ENCODE results near the gene TCEAL4.
"Not testable (repeated sequence)": the region's sequence is repeated elsewhere in the genome, so short reads cannot be mapped to it uniquely, and the experiment has no call there.

TCEAL4 gene

GRCh38 chrX:103595202-103595601 is 9.9 kb downstream of the TCEAL4 start:
- DNase-seq: not testable (repeated sequence)

DNA sequence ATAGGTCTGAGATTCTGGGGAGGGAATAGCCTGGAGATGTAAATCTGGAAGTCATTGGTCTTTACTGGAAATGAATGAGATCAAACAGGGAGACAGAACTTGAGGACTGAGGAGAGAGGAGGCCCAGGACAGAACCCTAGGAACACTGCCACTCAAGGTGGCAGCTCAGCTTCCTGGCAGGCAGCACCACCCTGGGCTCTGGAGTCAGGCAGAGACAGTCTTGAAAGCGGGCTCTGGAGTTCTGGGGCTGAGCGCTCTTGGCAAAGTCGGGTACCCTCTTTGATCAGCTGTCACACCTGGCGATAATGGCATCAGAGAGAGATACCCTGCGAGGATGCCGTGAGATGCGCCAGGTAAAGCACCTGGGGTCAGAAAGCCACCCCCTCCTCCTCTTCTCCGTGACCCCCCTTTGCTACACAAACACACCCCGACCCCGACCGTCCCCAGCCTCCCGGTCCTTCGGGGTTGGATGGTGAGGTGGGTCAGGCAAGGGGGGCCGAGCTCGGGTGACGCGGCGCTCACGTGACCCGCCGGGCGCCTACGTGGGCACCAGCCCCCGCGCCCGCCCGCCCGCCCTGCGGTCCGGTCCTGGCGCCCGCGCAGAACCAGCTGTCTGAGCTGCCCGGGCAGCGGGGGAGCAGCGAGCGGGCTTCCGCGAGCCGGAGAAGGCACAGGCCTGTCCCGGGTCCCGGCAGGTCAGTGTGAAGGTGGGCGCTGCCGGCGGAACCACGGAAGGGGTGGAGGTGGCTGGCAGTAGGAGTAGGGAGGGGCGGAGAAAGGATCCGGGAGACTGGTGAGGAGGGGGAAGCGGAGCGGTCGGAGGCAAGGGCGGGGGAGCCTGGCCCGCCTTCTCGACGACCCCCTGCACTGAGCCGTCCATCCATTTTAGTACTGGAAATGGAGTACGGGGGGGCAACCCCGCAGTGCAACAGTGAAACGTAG is 22.3 kb downstream of the TCEAL4 start, which contains the start of gene TCEAL3:
Gene TCEAL3 (plus strand): TSS at position 600 of the 942 bp plus-strand sequence. CDS start 1,102 bp downstream, outside the sequence.
- DNase-seq: no peak

- DNase-seq: no peak
Observed at GRCh38 chrX:103608306-103608963, 23.1 kb downstream of the TCEAL4 start.

DNA sequence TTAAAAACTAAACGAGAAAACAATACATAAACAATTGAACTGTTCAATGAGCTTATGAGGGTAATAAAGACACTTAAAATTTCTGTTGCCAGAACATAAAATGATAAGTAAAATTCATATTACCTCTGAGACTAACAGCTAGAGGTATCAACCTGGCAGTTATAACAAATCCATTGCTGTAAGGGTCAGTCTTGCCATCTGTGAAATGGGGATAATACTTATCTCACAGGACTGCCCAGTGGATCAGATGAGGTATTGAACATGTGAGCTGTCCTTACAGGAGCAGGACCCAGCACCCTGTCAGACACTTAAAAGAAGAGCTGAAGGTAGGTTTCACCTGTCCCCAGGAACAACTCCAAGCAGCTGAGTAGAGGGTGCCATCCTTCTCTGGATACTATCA is 25.0 kb downstream of the TCEAL4 start:
- no peak for DNase-seq

- DNase-seq: no peak
Observed at GRCh38 chrX:103613362-103613890, 28.1 kb downstream of the TCEAL4 start.

DNA sequence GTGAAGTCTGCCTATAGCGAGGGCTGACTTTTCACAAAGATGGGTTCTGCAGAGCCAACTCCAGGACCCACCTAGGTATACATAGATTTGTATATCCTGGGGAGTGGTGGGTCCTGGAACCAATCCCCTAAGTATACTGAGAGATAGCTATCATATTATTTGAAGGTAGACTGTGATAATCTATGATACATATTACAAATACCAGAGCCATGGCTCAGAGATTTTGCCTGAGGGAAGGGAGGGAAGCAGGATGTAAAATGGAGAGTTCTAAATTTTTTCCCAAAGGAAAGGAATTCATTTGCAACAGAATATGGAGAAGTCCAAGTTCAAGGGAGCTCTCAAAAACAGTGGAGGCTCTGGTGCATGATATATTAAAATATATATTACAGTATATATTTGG is 29.7 kb downstream of the TCEAL4 start:
- no peak for DNase-seq

DNA sequence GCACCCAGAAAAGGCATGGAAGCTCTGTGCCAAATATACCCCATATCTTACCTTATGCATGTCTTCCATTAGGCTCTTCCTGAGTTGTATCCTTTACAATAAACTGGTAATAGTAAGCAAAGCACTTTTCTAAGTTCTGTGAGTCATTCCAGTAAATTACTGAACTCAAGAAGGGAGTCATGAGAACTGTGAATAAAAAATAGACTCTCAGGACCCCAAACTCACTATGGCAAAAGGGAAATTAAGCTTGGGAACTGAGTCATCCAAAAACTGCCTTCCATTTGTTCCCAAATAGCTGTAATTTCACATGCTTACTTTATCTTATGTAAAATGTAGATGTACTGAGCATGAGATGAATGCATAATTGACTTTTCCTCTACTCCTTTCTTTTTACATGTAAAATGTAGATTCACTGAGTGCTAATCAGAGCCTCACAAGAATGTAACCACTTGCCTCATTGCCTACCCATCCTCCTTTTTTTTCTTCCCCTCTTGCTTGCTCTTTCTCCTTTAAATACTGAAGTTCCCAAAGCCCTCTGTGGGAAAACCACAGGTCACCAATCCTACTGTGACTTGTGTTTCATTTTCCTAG is 30.6 kb downstream of the TCEAL4 start:
- no peak for DNase-seq

DNA sequence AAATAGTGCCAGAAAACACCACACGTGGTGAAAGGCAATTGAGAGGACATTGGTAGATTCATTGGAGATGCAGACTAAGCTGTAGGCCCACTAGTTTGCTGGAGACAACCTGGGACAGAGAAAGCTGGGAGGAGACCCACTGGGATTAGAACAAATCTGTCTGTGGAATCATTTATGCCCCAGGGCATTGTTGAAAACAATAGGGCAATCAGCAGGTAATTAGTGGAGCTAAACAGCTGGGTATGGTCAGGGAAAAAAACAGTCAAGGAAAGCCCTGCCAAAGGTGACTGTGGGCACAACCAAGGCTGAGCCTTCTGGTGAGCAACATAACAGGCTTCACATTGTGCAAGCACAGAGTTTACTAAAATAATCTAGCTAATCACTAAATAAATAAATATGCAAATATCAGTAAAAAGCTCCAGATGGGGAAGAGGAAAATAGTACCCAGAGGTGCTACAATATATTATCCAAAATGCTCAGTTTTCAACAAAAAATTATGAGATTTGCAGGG is 31.4 kb downstream of the TCEAL4 start:
- DNase-seq: no peak

GRCh38 chrX:103624111-103624510 is 38.8 kb downstream of the TCEAL4 start:
- DNase-seq: no peak

DNA sequence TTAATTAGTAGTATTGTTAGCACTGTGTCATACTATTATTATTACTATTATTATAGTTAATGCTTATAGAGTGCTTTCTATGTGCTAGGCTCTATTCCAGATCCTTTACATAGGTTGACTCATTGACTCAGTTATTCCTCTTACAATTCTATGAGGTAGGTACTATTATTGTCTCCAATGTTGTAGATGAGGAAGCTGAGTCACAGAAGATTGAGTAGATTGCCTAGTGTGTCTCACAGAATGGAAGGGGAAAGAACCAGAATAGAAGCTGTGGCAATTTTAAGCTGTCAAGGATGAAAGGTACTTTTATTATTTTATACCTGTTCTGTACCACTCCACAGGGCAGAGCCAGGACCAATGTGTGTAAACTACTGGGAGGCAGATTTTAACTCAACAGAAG is 41.5 kb downstream of the TCEAL4 start:
- no peak for DNase-seq

- DNase-seq: peak; percentile 30
Observed at GRCh38 chrX:103628386-103629317, 43.3 kb downstream of the TCEAL4 start, which contains the start of gene TCEAL1. TSS of gene TCEAL1 (plus strand) at chrX:103628975. CDS start at chrX:103629917, 942 bp downstream.

DNA sequence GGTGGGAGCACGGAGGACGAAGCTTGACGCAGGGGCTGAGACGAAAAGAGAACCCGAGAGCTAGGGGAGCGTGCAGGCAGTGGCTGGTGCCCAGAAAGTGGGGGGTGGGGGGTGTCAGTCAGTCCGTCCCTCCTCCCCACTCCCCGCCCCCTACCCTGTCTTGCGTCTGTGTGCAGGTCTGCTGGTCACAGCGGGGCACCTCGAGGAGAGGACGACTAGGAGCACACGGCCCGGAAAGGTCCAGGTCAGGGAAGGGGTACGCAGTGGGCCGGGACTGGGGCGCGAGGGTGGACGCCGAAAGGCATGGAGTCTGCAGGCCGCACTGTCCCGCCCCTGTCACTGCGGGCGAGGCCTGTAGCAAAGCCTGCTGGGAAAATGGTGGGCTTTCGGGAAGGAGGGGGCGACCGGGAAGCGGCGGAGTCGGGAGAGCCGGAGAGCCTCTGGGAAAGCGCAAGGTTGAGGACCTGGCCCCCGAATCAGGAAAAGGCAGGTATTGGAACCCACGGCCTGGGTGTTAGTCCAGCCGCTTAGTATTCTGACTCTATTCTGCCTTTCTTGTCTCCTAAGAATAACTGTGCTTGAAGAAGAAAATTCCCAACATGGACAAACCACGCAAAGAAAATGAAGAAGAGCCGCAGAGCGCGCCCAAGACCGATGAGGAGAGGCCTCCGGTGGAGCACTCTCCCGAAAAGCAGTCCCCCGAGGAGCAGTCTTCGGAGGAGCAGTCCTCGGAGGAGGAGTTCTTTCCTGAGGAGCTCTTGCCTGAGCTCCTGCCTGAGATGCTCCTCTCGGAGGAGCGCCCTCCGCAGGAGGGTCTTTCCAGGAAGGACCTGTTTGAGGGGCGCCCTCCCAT is 44.2 kb downstream of the TCEAL4 start:
- no peak for DNase-seq

DNA sequence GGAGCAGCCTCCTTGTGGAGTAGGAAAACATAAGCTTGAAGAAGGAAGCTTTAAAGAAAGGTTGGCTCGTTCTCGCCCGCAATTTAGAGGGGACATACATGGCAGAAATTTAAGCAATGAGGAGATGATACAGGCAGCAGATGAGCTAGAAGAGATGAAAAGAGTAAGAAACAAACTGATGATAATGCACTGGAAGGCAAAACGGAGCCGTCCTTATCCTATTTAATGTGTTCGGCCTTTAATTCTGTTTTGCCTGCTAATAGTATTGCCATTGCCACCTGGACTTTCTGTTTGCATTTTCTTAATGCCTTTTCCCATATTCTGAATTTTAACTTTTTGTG is 44.8 kb downstream of the TCEAL4 start:
- no peak for DNase-seq

- no peak for DNase-seq
Observed at GRCh38 chrX:103631145-103631544, 45.8 kb downstream of the TCEAL4 start.

DNA sequence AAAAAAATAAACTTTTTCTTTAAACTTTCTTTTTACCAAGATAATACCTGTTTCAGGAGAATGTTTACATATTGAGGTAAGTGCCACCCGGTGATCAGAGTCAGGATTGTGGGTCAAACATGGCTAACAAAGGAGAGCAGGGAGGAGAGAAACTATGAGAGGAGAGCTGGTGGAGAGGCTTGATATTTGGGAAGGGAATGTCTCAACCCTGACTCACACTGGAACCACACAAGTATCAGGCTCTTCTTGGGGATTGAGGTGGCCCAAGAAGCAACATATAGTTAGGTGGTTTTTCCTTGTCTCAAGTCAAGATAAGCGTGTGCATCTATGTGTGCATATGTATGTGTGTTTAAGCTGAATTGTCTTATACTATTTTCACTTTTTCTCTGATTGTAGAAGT is 50.1 kb downstream of the TCEAL4 start:
- DNase-seq: no peak

Data from KG1 (cell line).